HCT116 (cell line): ENCODE results near the gene CCDC9B.

Experiments
- CEBPB ChIP-seq: IDR thresholded peaks from 2 replicates; pipeline ENCODE4 v1.6.1; 2012; ENCODE audit warnings: low read depth
- ELF1 ChIP-seq: IDR thresholded peaks from 2 replicates; pipeline ENCODE4 v1.6.1; 2012; ENCODE audit warnings: low read depth, borderline replicate concordance
- EZH2 ChIP-seq: fragments of 200-600 bp; sonication (generic); IDR thresholded peaks from 2 replicates; pipeline ENCODE4 v1.6.1; 2017; ENCODE audit warnings: antibody characterized with exemption, mixed run types
- POLR2A ChIP-seq: IDR thresholded peaks from 2 replicates; pipeline ENCODE4 v1.7.0; 2011; ENCODE audit warnings: borderline replicate concordance; ENCODE audit not compliant: insufficient read depth, insufficient read length; ENCODE audit errors: extremely low read depth
- POLR2AphosphoS5 ChIP-seq: IDR thresholded peaks from 2 replicates; pipeline ENCODE4 v1.6.1; 2011; ENCODE audit warnings: mild to moderate bottlenecking, low read depth, low read length, moderate library complexity
- RAD21 ChIP-seq: IDR thresholded peaks from 2 replicates; pipeline ENCODE4 v1.6.1; 2012; ENCODE audit warnings: low read depth, mild to moderate bottlenecking
- YY1 ChIP-seq: IDR thresholded peaks from 2 replicates; pipeline ENCODE4 v1.6.1; 2011; ENCODE audit warnings: low read length, low read depth, moderate library complexity, mild to moderate bottlenecking; ENCODE audit not compliant: insufficient replicate concordance; ENCODE audit errors: extremely low read depth
- TF ChIP-seq, protein P1 (sequence below): IDR thresholded peaks from 2 replicates; pipeline ENCODE4 v1.6.1; 2012; ENCODE audit warnings: low read depth
- TF ChIP-seq, protein P2 (sequence below), 3 experiments: fragments of 200-600 bp in 1 of 3; sonication (generic) in 1 of 3; IDR thresholded peaks in 2 of 3; conservative IDR thresholded peaks in 1 of 3; 2 replicates each; pipeline ENCODE4 v1.5.1; 2012 to 2017; ENCODE audit warnings: low read depth in 2 of 3, low read length in 2 of 3, antibody characterized with exemption in 1 of 3, borderline replicate concordance in 1 of 3, control low read depth in 1 of 3, mild to moderate bottlenecking in 1 of 3, mixed read lengths in 1 of 3, mixed run types in 1 of 3, moderate library complexity in 1 of 3; ENCODE audit not compliant: insufficient read depth in 1 of 3
- TF ChIP-seq, protein P3 (sequence below): IDR thresholded peaks from 2 replicates; pipeline ENCODE4 v1.6.1; 2012
- TF ChIP-seq, protein P4 (sequence below): IDR thresholded peaks from 2 replicates; pipeline ENCODE4 v1.6.1; 2012
- TF ChIP-seq, protein P5 (sequence below): IDR thresholded peaks from 2 replicates; pipeline ENCODE4 v1.6.1; 2011; ENCODE audit warnings: mild to moderate bottlenecking, low read length, moderate library complexity; ENCODE audit not compliant: insufficient replicate concordance; ENCODE audit errors: extremely low read depth

DNA sequence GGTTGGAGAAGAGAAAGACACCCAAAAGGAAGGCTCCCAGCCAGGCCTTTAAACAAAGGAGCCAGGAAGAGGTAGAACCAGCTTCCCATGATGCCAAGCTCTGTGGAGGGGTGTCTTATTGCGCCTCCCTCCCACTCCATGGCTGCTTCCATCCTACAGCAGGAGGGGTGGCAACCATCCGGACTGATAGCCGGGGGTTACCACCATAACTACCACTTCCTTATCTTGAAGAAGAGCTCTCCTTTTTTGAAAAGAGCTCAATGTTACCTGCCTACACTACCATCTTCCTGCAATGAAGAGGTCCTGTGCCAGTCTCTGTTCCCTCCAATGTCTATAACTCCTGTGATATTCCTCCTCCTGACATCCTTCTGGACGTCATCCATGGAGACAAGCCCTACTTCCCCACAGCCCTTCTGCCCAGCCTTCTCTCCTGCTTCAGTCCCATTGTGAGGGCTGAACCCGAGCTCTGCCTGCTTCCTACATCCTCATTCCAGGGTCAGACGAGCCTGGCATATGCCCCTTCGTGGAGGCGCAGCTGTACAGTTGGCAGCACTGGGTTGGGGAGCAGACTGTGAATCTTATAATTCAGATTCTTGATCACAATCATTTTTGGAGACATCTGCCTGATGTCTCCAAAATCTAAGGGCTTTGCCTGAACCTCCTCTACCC, 8.5 kb downstream of the CCDC9B start:
- TF ChIP-seq, protein P1, sequence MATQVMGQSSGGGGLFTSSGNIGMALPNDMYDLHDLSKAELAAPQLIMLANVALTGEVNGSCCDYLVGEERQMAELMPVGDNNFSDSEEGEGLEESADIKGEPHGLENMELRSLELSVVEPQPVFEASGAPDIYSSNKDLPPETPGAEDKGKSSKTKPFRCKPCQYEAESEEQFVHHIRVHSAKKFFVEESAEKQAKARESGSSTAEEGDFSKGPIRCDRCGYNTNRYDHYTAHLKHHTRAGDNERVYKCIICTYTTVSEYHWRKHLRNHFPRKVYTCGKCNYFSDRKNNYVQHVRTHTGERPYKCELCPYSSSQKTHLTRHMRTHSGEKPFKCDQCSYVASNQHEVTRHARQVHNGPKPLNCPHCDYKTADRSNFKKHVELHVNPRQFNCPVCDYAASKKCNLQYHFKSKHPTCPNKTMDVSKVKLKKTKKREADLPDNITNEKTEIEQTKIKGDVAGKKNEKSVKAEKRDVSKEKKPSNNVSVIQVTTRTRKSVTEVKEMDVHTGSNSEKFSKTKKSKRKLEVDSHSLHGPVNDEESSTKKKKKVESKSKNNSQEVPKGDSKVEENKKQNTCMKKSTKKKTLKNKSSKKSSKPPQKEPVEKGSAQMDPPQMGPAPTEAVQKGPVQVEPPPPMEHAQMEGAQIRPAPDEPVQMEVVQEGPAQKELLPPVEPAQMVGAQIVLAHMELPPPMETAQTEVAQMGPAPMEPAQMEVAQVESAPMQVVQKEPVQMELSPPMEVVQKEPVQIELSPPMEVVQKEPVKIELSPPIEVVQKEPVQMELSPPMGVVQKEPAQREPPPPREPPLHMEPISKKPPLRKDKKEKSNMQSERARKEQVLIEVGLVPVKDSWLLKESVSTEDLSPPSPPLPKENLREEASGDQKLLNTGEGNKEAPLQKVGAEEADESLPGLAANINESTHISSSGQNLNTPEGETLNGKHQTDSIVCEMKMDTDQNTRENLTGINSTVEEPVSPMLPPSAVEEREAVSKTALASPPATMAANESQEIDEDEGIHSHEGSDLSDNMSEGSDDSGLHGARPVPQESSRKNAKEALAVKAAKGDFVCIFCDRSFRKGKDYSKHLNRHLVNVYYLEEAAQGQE: no peak
- TF ChIP-seq, protein P2, sequence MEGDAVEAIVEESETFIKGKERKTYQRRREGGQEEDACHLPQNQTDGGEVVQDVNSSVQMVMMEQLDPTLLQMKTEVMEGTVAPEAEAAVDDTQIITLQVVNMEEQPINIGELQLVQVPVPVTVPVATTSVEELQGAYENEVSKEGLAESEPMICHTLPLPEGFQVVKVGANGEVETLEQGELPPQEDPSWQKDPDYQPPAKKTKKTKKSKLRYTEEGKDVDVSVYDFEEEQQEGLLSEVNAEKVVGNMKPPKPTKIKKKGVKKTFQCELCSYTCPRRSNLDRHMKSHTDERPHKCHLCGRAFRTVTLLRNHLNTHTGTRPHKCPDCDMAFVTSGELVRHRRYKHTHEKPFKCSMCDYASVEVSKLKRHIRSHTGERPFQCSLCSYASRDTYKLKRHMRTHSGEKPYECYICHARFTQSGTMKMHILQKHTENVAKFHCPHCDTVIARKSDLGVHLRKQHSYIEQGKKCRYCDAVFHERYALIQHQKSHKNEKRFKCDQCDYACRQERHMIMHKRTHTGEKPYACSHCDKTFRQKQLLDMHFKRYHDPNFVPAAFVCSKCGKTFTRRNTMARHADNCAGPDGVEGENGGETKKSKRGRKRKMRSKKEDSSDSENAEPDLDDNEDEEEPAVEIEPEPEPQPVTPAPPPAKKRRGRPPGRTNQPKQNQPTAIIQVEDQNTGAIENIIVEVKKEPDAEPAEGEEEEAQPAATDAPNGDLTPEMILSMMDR (IDR thresholded peaks at IDR 0.05 in 2 of 3, conservative IDR thresholded peaks at IDR 0.05 in 1 of 3; ENCODE audit: borderline replicate concordance in 1 of 3, insufficient read depth in 1 of 3, low read depth in 2 of 3, low read length in 2 of 3): no peak
- TF ChIP-seq EZH2 (no peak), RAD21 (no peak), POLR2A (no peak), POLR2AphosphoS5 (no peak), YY1 (no peak), ELF1 (no peak), CEBPB (no peak)
- TF ChIP-seq, protein P3, sequence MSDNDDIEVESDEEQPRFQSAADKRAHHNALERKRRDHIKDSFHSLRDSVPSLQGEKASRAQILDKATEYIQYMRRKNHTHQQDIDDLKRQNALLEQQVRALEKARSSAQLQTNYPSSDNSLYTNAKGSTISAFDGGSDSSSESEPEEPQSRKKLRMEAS: no peak
- TF ChIP-seq, protein P4, sequence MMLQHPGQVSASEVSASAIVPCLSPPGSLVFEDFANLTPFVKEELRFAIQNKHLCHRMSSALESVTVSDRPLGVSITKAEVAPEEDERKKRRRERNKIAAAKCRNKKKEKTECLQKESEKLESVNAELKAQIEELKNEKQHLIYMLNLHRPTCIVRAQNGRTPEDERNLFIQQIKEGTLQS: no peak
- TF ChIP-seq, protein P5, sequence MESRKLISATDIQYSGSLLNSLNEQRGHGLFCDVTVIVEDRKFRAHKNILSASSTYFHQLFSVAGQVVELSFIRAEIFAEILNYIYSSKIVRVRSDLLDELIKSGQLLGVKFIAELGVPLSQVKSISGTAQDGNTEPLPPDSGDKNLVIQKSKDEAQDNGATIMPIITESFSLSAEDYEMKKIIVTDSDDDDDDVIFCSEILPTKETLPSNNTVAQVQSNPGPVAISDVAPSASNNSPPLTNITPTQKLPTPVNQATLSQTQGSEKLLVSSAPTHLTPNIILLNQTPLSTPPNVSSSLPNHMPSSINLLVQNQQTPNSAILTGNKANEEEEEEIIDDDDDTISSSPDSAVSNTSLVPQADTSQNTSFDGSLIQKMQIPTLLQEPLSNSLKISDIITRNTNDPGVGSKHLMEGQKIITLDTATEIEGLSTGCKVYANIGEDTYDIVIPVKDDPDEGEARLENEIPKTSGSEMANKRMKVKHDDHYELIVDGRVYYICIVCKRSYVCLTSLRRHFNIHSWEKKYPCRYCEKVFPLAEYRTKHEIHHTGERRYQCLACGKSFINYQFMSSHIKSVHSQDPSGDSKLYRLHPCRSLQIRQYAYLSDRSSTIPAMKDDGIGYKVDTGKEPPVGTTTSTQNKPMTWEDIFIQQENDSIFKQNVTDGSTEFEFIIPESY: no peak
